Brain microvascular endothelial cell (primary cell): Measurements from ENCODE around the gene GEMIN8.

Source experiments
- DNase-seq: peaks from one replicate; pipeline ENCODE4 v3.0.0-alpha.2; 2020
- H3K27ac ChIP-seq: fragments of 250-450 bp; sonication (Bioruptor Pico); 2 replicates; pipeline ENCODE4 v1.5.1; 2020; ENCODE audit warnings: mild to moderate bottlenecking, moderate library complexity
- H3K27me3 ChIP-seq: fragments of 250-450 bp; sonication (Bioruptor Pico); replicated peaks from 2 replicates; pipeline ENCODE4 v1.5.1; 2020; ENCODE audit warnings: mild to moderate bottlenecking
- H3K36me3 ChIP-seq: fragments of 250-450 bp; sonication (Bioruptor Pico); replicated peaks from 2 replicates; pipeline ENCODE4 v1.5.1; 2020; ENCODE audit warnings: mild to moderate bottlenecking
- H3K4me3 ChIP-seq: 2 replicates; pipeline ENCODE4 v1.5.1; 2011; ENCODE audit warnings: low read depth, mild to moderate bottlenecking, control low read depth, low read length, moderate library complexity
- in situ Hi-C: cut with HindIII; loops from 2 replicates; pipeline ENCODE4 v1.10.0; 2017; ENCODE audit warnings: low sequenced_read_pairs, low pct_ligation_motif_present
- TF ChIP-seq, protein P1 (sequence below): IDR thresholded peaks from 2 replicates; pipeline ENCODE4 v1.5.1; 2011; ENCODE audit warnings: low read depth, mild to moderate bottlenecking, moderate library complexity, low read length, control low read depth, inconsistent platforms; ENCODE audit errors: missing control alignments

Gene GEMIN8

DNA sequence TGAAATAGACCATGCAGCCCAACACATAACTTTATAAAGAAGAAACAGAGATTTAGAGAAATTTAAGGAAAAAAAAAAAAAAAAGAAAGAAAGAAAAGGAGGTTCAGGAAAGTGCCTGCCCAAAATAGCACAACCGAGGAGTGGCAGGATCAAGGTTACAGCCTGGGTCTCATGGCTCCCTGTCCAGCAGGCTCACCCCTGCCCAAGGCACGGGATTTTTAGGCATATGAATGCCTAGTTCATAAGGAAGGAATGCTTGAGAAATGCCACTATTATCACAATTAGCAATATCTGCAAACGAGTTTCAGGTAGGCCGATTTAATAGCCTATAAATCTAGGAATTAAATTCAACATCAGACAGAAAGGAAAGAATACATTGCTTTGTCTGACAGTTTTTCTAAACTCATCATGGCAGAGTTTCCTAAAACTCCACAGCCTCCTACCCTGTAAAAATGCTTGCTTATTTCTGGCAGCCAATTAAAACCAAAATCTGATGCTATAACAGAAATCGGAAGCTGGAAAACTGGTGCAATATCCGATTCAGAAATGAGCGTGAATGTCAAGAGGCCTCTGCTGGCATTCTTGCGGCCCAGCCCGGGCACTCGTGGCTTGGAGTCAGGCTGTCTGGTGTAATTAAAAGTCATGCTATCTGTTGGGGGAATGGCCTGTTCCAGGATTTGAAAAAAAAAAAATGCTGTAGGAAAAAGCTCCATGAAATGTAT is 63.5 kb downstream of the GEMIN8 start:
- Histone ChIP-seq H3K4me3 (no peak overlapping the region), H3K27ac (no peak overlapping the region), H3K27me3 (no peaks in the 10 kb centered on the region), H3K36me3 (no peaks in the 10 kb centered on the region)
- TF ChIP-seq, protein P1, sequence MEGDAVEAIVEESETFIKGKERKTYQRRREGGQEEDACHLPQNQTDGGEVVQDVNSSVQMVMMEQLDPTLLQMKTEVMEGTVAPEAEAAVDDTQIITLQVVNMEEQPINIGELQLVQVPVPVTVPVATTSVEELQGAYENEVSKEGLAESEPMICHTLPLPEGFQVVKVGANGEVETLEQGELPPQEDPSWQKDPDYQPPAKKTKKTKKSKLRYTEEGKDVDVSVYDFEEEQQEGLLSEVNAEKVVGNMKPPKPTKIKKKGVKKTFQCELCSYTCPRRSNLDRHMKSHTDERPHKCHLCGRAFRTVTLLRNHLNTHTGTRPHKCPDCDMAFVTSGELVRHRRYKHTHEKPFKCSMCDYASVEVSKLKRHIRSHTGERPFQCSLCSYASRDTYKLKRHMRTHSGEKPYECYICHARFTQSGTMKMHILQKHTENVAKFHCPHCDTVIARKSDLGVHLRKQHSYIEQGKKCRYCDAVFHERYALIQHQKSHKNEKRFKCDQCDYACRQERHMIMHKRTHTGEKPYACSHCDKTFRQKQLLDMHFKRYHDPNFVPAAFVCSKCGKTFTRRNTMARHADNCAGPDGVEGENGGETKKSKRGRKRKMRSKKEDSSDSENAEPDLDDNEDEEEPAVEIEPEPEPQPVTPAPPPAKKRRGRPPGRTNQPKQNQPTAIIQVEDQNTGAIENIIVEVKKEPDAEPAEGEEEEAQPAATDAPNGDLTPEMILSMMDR: no peak
- in situ Hi-C loops: no loop called here
- DNase-seq: no peak

DNA sequence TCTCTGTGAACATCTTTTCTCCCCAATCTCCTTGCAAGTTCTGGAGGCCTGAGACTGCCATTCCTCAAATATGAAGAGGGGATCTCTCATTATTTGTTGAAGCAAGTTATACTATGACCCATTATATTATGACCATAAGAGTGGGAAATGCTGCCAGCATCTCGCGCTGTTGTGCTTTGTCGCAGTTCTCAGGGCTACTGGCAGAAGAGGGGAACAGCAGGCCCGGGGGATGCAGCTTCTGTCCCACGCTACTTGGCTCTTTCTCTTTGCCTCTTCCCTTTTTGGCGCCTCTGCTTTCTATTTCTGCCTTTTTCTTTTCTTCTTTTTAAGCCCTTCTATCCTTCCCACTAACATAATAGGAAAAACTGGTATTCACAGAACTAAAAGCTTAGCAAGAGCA is 64.2 kb downstream of the GEMIN8 start:
- TF ChIP-seq, protein P1: no peak
- Histone ChIP-seq H3K27me3 (no peaks in the 10 kb centered on the region), H3K27ac (no peak overlapping the region), H3K4me3 (no peak overlapping the region), H3K36me3 (no peaks in the 10 kb centered on the region)
- DNase-seq: no peak
- in situ Hi-C loops: no loop called here

DNA sequence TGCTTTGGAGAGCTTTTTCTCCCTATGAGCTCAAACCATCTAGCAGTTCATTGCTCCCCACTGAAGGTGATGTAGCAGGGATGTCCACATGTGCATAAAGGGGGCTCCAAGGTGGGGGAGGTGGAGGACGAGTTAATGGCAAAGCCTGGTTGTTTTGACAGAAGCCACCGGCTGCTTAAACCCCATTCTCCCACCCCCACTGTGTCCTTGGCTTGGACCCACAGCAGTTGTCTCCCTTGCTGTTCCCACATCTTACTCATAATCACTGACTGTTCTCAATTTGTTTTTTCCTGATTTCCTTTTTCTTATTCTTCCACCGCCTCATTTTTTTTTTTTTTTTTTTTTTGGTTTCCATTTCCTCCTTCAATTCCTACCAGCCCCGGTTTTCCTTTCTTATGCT is 72.7 kb downstream of the GEMIN8 start:
- TF ChIP-seq, protein P1: no peak
- in situ Hi-C loops: no loop called here
- no peaks in the 10 kb centered on the region for H3K36me3 ChIP-seq
- no peak overlapping the region for H3K27ac ChIP-seq
- no peak for DNase-seq
- H3K4me3 ChIP-seq: no peak overlapping the region
- H3K27me3 ChIP-seq: no peaks in the 10 kb centered on the region
